GM19043 (cell line): Measurements from ENCODE around the gene KCNS3.

ENCODE experiments used
- ATAC-seq: cut with Tn5 transposase; IDR thresholded peaks from one replicate; pipeline ENCODE4 v1.9.1; 2021; ENCODE audit warnings: low read depth; ENCODE audit not compliant: unreplicated experiment

KCNS3 gene

GRCh38 chr2:17876590-17876989, 1.9 kb upstream of the KCNS3 start:
- no peak for ATAC-seq

GRCh38 chr2:17877811-17878280, 621 bp upstream of the KCNS3 start:
- ATAC-seq, result peak; percentile 17

GRCh38 chr2:17879137-17879912, 858 bp downstream of the KCNS3 start:
- peak; percentile 18 for ATAC-seq

GRCh38 chr2:17879913-17880274, 1.4 kb downstream of the KCNS3 start:
- ATAC-seq, result no peak

GRCh38 chr2:17892770-17893534, 14.5 kb downstream of the KCNS3 start:
- ATAC-seq, result no peak

- no peak for ATAC-seq
Observed at GRCh38 chr2:17894005-17894404, 15.5 kb downstream of the KCNS3 start.

GRCh38 chr2:17894556-17894955, 16.1 kb downstream of the KCNS3 start:
- ATAC-seq, result no peak

- no peak for ATAC-seq
Observed at GRCh38 chr2:17899871-17900270, 21.4 kb downstream of the KCNS3 start.

- ATAC-seq, result no peak
Observed at GRCh38 chr2:17901246-17901645, 22.8 kb downstream of the KCNS3 start.

GRCh38 chr2:17910980-17911379, 32.5 kb downstream of the KCNS3 start:
- ATAC-seq, result no peak

- ATAC-seq, result peak; percentile 16
Observed at GRCh38 chr2:17911491-17912260, 33.2 kb downstream of the KCNS3 start.

- peak; percentile 100 for ATAC-seq
Observed at GRCh38 chr2:17912266-17912691, 33.8 kb downstream of the KCNS3 start.

- no peak for ATAC-seq
Observed at GRCh38 chr2:17915099-17915498, 36.6 kb downstream of the KCNS3 start.

- no peak for ATAC-seq
Observed at GRCh38 chr2:17915811-17916518, 37.5 kb downstream of the KCNS3 start.

GRCh38 chr2:17916584-17916983, 38.1 kb downstream of the KCNS3 start:
- no peak for ATAC-seq

GRCh38 chr2:17918789-17919188, 40.3 kb downstream of the KCNS3 start:
- no peak for ATAC-seq

- ATAC-seq, result no peak
Observed at GRCh38 chr2:17930773-17931172, 52.3 kb downstream of the KCNS3 start.

GRCh38 chr2:17933256-17933655, 54.8 kb downstream of the KCNS3 start:
- ATAC-seq, result no peak

GRCh38 chr2:17934721-17935120, 56.3 kb downstream of the KCNS3 start:
- no peak for ATAC-seq

- ATAC-seq, result no peak
Observed at GRCh38 chr2:17935242-17935885, 56.9 kb downstream of the KCNS3 start.
